Measurements from ENCODE around the gene RAB9A.
"Not testable (repeated sequence)": the region's sequence is repeated elsewhere in the genome, so short reads cannot be mapped to it uniquely, and the experiment has no call there.

Gene RAB9A

GRCh38 chrX:13688958-13689740 lies at the start of gene RAB9A:
Gene RAB9A (plus strand): TSS chrX:13689128. CDS start chrX:13708747, 19,619 bp downstream.
- DNase-seq (ENCODE audit: low read depth, low spot score): no peak

- not testable (repeated sequence) for DNase-seq (ENCODE audit: low read depth, low spot score)
Observed at GRCh38 chrX:13641684-13642083, 47.2 kb upstream of the RAB9A start.

GRCh38 chrX:13645464-13646153 lies 43.3 kb upstream of the RAB9A start:
- DNase-seq (ENCODE audit: low read depth, low spot score): no peak

GRCh38 chrX:13646154-13646549 lies 42.8 kb upstream of the RAB9A start:
- no peak for DNase-seq (ENCODE audit: low read depth, low spot score)

GRCh38 chrX:13647709-13648212 lies 41.2 kb upstream of the RAB9A start:
- no peak for DNase-seq (ENCODE audit: low read depth, low spot score)

- not testable (repeated sequence) for DNase-seq (ENCODE audit: low read depth, low spot score)
Observed at GRCh38 chrX:13648336-13648735, 40.6 kb upstream of the RAB9A start.

GRCh38 chrX:13649838-13650237 lies 39.1 kb upstream of the RAB9A start:
- no peak for DNase-seq (ENCODE audit: low read depth, low spot score)

- no peak for DNase-seq (ENCODE audit: low read depth, low spot score)
Observed at GRCh38 chrX:13650318-13650717, 38.6 kb upstream of the RAB9A start.

GRCh38 chrX:13651150-13651549 lies 37.8 kb upstream of the RAB9A start:
- no peak for DNase-seq (ENCODE audit: low read depth, low spot score)

GRCh38 chrX:13652287-13652793 lies 36.6 kb upstream of the RAB9A start:
- DNase-seq (ENCODE audit: low read depth, low spot score): no peak

GRCh38 chrX:13652850-13653693 lies 35.9 kb upstream of the RAB9A start, which contains the start of gene TCEANC:
Gene TCEANC (plus strand): TSS chrX:13653141. CDS start chrX:13662509, 9,368 bp downstream.
- peak; percentile 95 for DNase-seq (ENCODE audit: low read depth, low spot score)

- DNase-seq (ENCODE audit: low read depth, low spot score): no peak
Observed at GRCh38 chrX:13654116-13654515, 34.8 kb upstream of the RAB9A start.

GRCh38 chrX:13655674-13656073 lies 33.3 kb upstream of the RAB9A start:
- DNase-seq (ENCODE audit: low read depth, low spot score): no peak

GRCh38 chrX:13658602-13659001 lies 30.3 kb upstream of the RAB9A start:
- DNase-seq (ENCODE audit: low read depth, low spot score): no peak

- no peak for DNase-seq (ENCODE audit: low read depth, low spot score)
Observed at GRCh38 chrX:13659063-13659462, 29.9 kb upstream of the RAB9A start.

GRCh38 chrX:13661735-13662288 lies 27.1 kb upstream of the RAB9A start:
- DNase-seq (ENCODE audit: low read depth, low spot score): no peak

- DNase-seq (ENCODE audit: low read depth, low spot score): no peak
Observed at GRCh38 chrX:13662355-13662791, 26.6 kb upstream of the RAB9A start.

GRCh38 chrX:13664020-13664419 lies 24.9 kb upstream of the RAB9A start:
- no peak for DNase-seq (ENCODE audit: low read depth, low spot score)

GRCh38 chrX:13666836-13667235 lies 22.1 kb upstream of the RAB9A start:
- DNase-seq (ENCODE audit: low read depth, low spot score): no peak

- no peak for DNase-seq (ENCODE audit: low read depth, low spot score)
Observed at GRCh38 chrX:13667919-13668318, 21.0 kb upstream of the RAB9A start.

- DNase-seq (ENCODE audit: low read depth, low spot score): peak; percentile 84
Observed at GRCh38 chrX:13669246-13669737, 19.6 kb upstream of the RAB9A start.
